ENCODE results near the gene POLR2I. TPM values are rescaled to one million over a fixed set of nuclear protein-coding genes. Genes with fewer than 3 reads are reported as not detected.

POLR2I gene
- total and polyA plus RNA-seq, 2 of the 13 experiments (the other 11 are each of a cell fraction or from before 2014, with no cell fraction given): 40.5 to 104 TPM

GRCh38 chr19:36067681-36068080 lies 47.0 kb downstream of the POLR2I start:
- POLR2A ChIA-PET: no interaction called here
- H3K4me3 ChIP-seq (replicated peaks in 1 of 3; ENCODE audit: insufficient read depth in 1 of 3, low read depth in 2 of 3, low read length in 3 of 3): no peak overlapping the region
- H3K9me3 ChIP-seq (ENCODE audit: low read length): no peaks in the 10 kb centered on the region
- no peak overlapping the region for H3K4me2 ChIP-seq (ENCODE audit: low read depth, low read length)
- H4K20me1 ChIP-seq (ENCODE audit: insufficient read depth, low read length): no peaks in the 10 kb centered on the region
- no TSS peak for BruUV-seq (replicated peaks)
- H3K36me3 ChIP-seq (replicated peaks in 1 of 2; ENCODE audit: control insufficient read depth in 1 of 2, insufficient read depth in 2 of 2, low read length in 2 of 2): peaks cover 19 to 60% of the 10 kb centered on the region in 2 experiments
- no peak overlapping the region for H3K9ac ChIP-seq (ENCODE audit: insufficient read depth, low read depth, low read length)
- FAIRE-seq (no peak), ATAC-seq (no peak), DNase-seq (ENCODE audit: low spot score) (no peak)
- WGBS (ENCODE audit: low lambda C conversion rate): 97% methylated on average over 6 of the region's 11 CpGs
- H3K27ac ChIP-seq (ENCODE audit: extremely low read length, insufficient read depth, low read length): no peak overlapping the region
- intact Hi-C loops (cut with micrococcal nuclease; ENCODE audit: unreplicated experiment) (no loop called here), in situ Hi-C loops (cut with HindIII; ENCODE audit: extremely low pct_ligation_motif_present, low pct_unique_long_range_greater_than_20kb) (no loop called here)
- CTCF ChIA-PET (ENCODE audit: low intra/inter-chr PET ratio, low total read pairs): no interaction called here
- peaks cover 2% of the 10 kb centered on the region for H3K79me2 ChIP-seq (ENCODE audit: insufficient read depth, low read length)
- no peaks in the 10 kb centered on the region for H3K4me1 ChIP-seq (ENCODE audit: insufficient read depth, low read length)
- H2AFZ ChIP-seq (ENCODE audit: low read length): no peak overlapping the region
- H3K27me3 ChIP-seq (ENCODE audit: control insufficient read depth in 1 of 2, insufficient read depth in 2 of 2, low read length in 2 of 2): no peaks in the 10 kb centered on the region
- TF ChIP-seq JUNB (CRISPR knock-in tag; IDR thresholded peaks at IDR 0.05; ENCODE audit: borderline replicate concordance) (no peak), ZNF121 (CRISPR knock-in tag; IDR thresholded peaks at IDR 0.05) (no peak), MZF1 (CRISPR knock-in tag; IDR thresholded peaks at IDR 0.05; ENCODE audit: borderline replicate concordance) (no peak), NFE2L2 (IDR thresholded peaks at IDR 0.05; ENCODE audit: low read length) (no peak), PTBP1 (IDR thresholded peaks at IDR 0.05; ENCODE audit: low read depth, low read length, poor library complexity, severe bottlenecking) (no peak), NR2F2 (IDR thresholded peaks at IDR 0.05; ENCODE audit: borderline replicate concordance, low read depth) (no peak), CAMTA2 (CRISPR knock-in tag; IDR thresholded peaks at IDR 0.05; ENCODE audit: borderline replicate concordance) (no peak), ZNF672 (CRISPR knock-in tag; IDR thresholded peaks at IDR 0.05) (no peak), SMAD1 (CRISPR knock-in tag; IDR thresholded peaks at IDR 0.05; ENCODE audit: borderline replicate concordance, low read depth) (no peak), POGK (CRISPR knock-in tag; conservative IDR thresholded peaks at IDR 0.05) (no peak), RFXANK (CRISPR knock-in tag; IDR thresholded peaks at IDR 0.05) (no peak), ZNF724P (CRISPR knock-in tag; IDR thresholded peaks at IDR 0.05; ENCODE audit: borderline replicate concordance) (no peak), MAZ (IDR thresholded peaks at IDR 0.05; ENCODE audit: borderline replicate concordance, low read depth, low read length) (no peak), MAZ (CRISPR knock-in tag; IDR thresholded peaks at IDR 0.05; ENCODE audit: low read depth) (no peak), ZNF709 (CRISPR knock-in tag; IDR thresholded peaks at IDR 0.05) (no peak), HHEX (CRISPR knock-in tag; IDR thresholded peaks at IDR 0.05) (no peak), AKNA (CRISPR knock-in tag; IDR thresholded peaks at IDR 0.05; ENCODE audit: borderline replicate concordance) (no peak), BORCS8-MEF2B (CRISPR knock-in tag; IDR thresholded peaks at IDR 0.05) (no peak), ATF7-NPFF (CRISPR knock-in tag; IDR thresholded peaks at IDR 0.05; ENCODE audit: low read depth) (no peak), ZNF136 (CRISPR knock-in tag; IDR thresholded peaks at IDR 0.05; ENCODE audit: low read depth) (no peak)
